K562 (cell line): ENCODE results near the gene PPARD. TPM values are rescaled to one million over a fixed set of nuclear protein-coding genes. Genes with fewer than 3 reads are reported as not detected.

ENCODE experiments used
- BCOR ChIP-seq: fragments of 450-650 bp; IDR thresholded peaks from 2 replicates; pipeline ENCODE4 v1.6.1; 2016
- CBX2 ChIP-seq: fragments of 200-600 bp; sonication (generic); IDR thresholded peaks from one replicate; pipeline ENCODE4 v1.6.1; 2012; ENCODE audit warnings: mild to moderate bottlenecking, low read length, inconsistent platforms; ENCODE audit not compliant: insufficient read depth, poor library complexity, severe bottlenecking
- ETV6 ChIP-seq, 3 experiments: fragments of 150-350 bp in 1 of 3; sonication (generic) in 1 of 3; formaldehyde crosslinking in 1 of 3; IDR thresholded peaks; 2 replicates each; pipeline versions ENCODE4 v1.6.1 to v1.8.0; 2014 to 2022; ENCODE audit warnings: borderline replicate concordance in 2 of 3, low read depth in 2 of 3, antibody characterized with exemption in 1 of 3, low read length in 1 of 3, mild to moderate bottlenecking in 1 of 3, missing genetic modification reagents in 1 of 3
- FOXP4 ChIP-seq: sonication (generic); formaldehyde crosslinking; IDR thresholded peaks from 2 replicates; pipeline ENCODE4 v1.8.0; 2022; ENCODE audit warnings: mild to moderate bottlenecking, missing genetic modification reagents, borderline replicate concordance
- GABPB1 ChIP-seq: sonication (generic); formaldehyde crosslinking; IDR thresholded peaks from 2 replicates; pipeline ENCODE4 v1.8.0; 2022; ENCODE audit warnings: mild to moderate bottlenecking, missing genetic modification reagents
- JUNB ChIP-seq: fragments of 450-650 bp; formaldehyde crosslinking; conservative IDR thresholded peaks from 2 replicates; pipeline ENCODE4 v1.4.0; 2020; ENCODE audit warnings: mild to moderate bottlenecking
- L3MBTL2 ChIP-seq: fragments of 450-650 bp; IDR thresholded peaks from 2 replicates; pipeline ENCODE4 v1.6.1; 2016; ENCODE audit warnings: mild to moderate bottlenecking, moderate library complexity
- MEF2D ChIP-seq: conservative IDR thresholded peaks from 2 replicates; pipeline ENCODE4 v1.6.1; 2016; ENCODE audit warnings: low read depth, missing genetic modification characterization, missing compliant biosample characterization
- NR2C2 ChIP-seq, 2 experiments: fragments of 200-800 bp in 1 of 2; sonication (Bioruptor generic) in 1 of 2; sonication (generic) in 1 of 2; formaldehyde crosslinking in 1 of 2; IDR thresholded peaks; 2 replicates each; pipeline versions ENCODE4 v1.6.1 to v1.8.0; 2016 to 2022; ENCODE audit warnings: mild to moderate bottlenecking in 1 of 2, missing compliant biosample characterization in 1 of 2, missing genetic modification characterization in 1 of 2, missing genetic modification reagents in 1 of 2
- PCBP1 ChIP-seq: fragments of 200-400 bp; formaldehyde crosslinking; IDR thresholded peaks from 2 replicates; pipeline ENCODE4 v1.6.1; 2018; ENCODE audit warnings: mild to moderate bottlenecking, low read depth, low read length; ENCODE audit not compliant: poor library complexity, severe bottlenecking
- RBM25 ChIP-seq: fragments of 200-400 bp; formaldehyde crosslinking; IDR thresholded peaks from 2 replicates; pipeline ENCODE4 v1.6.1; 2018; ENCODE audit warnings: low read length, low read depth, moderate library complexity; ENCODE audit not compliant: severe bottlenecking
- SNIP1 ChIP-seq: fragments of 450-650 bp; IDR thresholded peaks from 2 replicates; pipeline ENCODE4 v1.7.1; 2017; ENCODE audit warnings: low read depth, mild to moderate bottlenecking
- SOX6 ChIP-seq: fragments of 450-650 bp; IDR thresholded peaks from 2 replicates; pipeline ENCODE4 v1.6.1; 2014; ENCODE audit warnings: mild to moderate bottlenecking
- SREBF1 ChIP-seq: fragments of 150-350 bp; IDR thresholded peaks from 2 replicates; pipeline ENCODE4 v1.6.1; 2014; ENCODE audit warnings: antibody characterized with exemption, low read depth, low read length, borderline replicate concordance
- TSC22D4 ChIP-seq: fragments of 450-650 bp; IDR thresholded peaks from 2 replicates; pipeline ENCODE4 v1.6.1; 2016; ENCODE audit warnings: missing genetic modification characterization, missing biosample characterization, control low read depth
- ZNF263 ChIP-seq: sonication (generic); formaldehyde crosslinking; IDR thresholded peaks from 2 replicates; pipeline ENCODE4 v1.8.0; 2022; ENCODE audit warnings: mild to moderate bottlenecking, missing genetic modification reagents, borderline replicate concordance
- ZNF318 ChIP-seq, 2 experiments: fragments of 450-650 bp; IDR thresholded peaks; 2 replicates each; pipeline ENCODE4 v1.6.1; 2016; ENCODE audit warnings: mild to moderate bottlenecking in 2 of 2, borderline replicate concordance in 1 of 2, low read depth in 1 of 2, moderate library complexity in 1 of 2
- polyA plus RNA-seq, 8 experiments: library from polyadenylated mRNA; depleted of rRNA in 4 of 8; stranded (reverse) in 5 of 8; unstranded in 3 of 8; fragments of >200 nt; fragmentation: Nextera tagmentation in 2 of 8; fragmentation: Illumina TruSeq in 1 of 8; extraction: Ambion mirVana in 2 of 8; extraction: Trizol in 1 of 8; gene quantifications; 2 replicates each; pipeline versions ENCODE4 v1.2.1 to v1.2.3, GENCODE V29; 2011 to 2014; ENCODE audit warnings: inconsistent platforms in 1 of 8, missing spikeins in 1 of 8
- total RNA-seq, 7 experiments: library from RNA; depleted of rRNA in 6 of 7; stranded (reverse); fragments of >200 nt in 6 of 7; fragmentation: Illumina TruSeq in 2 of 7; extraction: Trizol in 2 of 7; gene quantifications; 2 replicates each; pipeline versions ENCODE4 v1.2.1 to v1.2.3, GENCODE V29; 2011 to 2021; ENCODE audit warnings: low replicate concordance in 1 of 7

Gene PPARD
- total and polyA plus RNA-seq, 9 of the 15 experiments (the other 6 are each of a cell fraction or from before 2014, with no cell fraction given), result 0.14 to 13.2 (median 3.8) TPM

- TF ChIP-seq ETV6 (IDR thresholded peaks at IDR 0.05; ENCODE audit: borderline replicate concordance in 1 of 2, low read depth in 2 of 2, low read length in 1 of 2) (no peak), ETV6 (CRISPR knock-in tag; IDR thresholded peaks at IDR 0.05; ENCODE audit: borderline replicate concordance) (no peak), PCBP1 (no peak), SOX6 (0 out of 2 replicates have a peak, but pooled peaks have one; percentile 8), GABPB1 (no peak), ZNF318 (IDR thresholded peaks at IDR 0.05; ENCODE audit: borderline replicate concordance in 1 of 2, low read depth in 1 of 2) (no peak), BCOR (peak; percentile 62), JUNB (CRISPR knock-in tag) (no peak), L3MBTL2 (no peak), SNIP1 (no peak), CBX2 (no peak), FOXP4 (CRISPR knock-in tag) (no peak), RBM25 (peak; percentile 91), MEF2D (tag) (no peak), NR2C2 (CRISPR knock-in tag; IDR thresholded peaks at IDR 0.05) (no peak), NR2C2 (tag; IDR thresholded peaks at IDR 0.05) (no peak), TSC22D4 (tag) (no peak), ZNF263 (CRISPR knock-in tag) (no peak), SREBF1 (no peak)
These were observed 11.7 kb upstream of the PPARD start (continued) for GRCh38 chr6:35330541-35331119.
